Endothelial cell of umbilical vein (primary cell): Measurements from ENCODE around the gene RD3L. TPM values are rescaled to one million over a fixed set of nuclear protein-coding genes. Genes with fewer than 3 reads are reported as not detected.

Experiments
- BruUV-seq: library from RNA; stranded (reverse); fragments of 400-500 nt; replicated peaks from 2 replicates; lab custom pipeline; 2021; lab: Mats Ljungman, UMichigan
- CTCF ChIA-PET: fragments of 300-600, 350-600 bp; sonication (Branson Sonifier 250); formaldehyde crosslinking; loops from one replicate; lab custom pipeline; 2021; ENCODE audit warnings: antibody characterized with exemption, inconsistent platforms; lab: Charles Lee
- POLR2A ChIA-PET: fragments of 300-600, 350-600 bp; sonication (Branson Sonifier 250); formaldehyde crosslinking; loops from one replicate; lab custom pipeline; 2021; ENCODE audit warnings: antibody characterized with exemption, inconsistent platforms; lab: Charles Lee
- DNase-seq: peaks from one replicate; pipeline ENCODE4 v3.0.0-alpha.2; 2011; ENCODE audit warnings: low read depth, low spot score
- FAIRE-seq: peaks from 2 replicates; lab custom pipeline; 2011; peaks lifted over from hg19 to GRCh38; lab: Jason Lieb, UNC
- H2AFZ ChIP-seq: 2 replicates; pipeline ENCODE4 v1.6.0; 2012; ENCODE audit warnings: low read depth, low read length, control low read depth, inconsistent platforms
- H3K27ac ChIP-seq: 2 replicates; pipeline ENCODE4 v1.5.1; 2011; ENCODE audit warnings: low read depth, mild to moderate bottlenecking, control low read depth, low read length, moderate library complexity; ENCODE audit not compliant: insufficient read depth
- H3K27me3 ChIP-seq, 2 experiments: 2 replicates each; pipeline versions ENCODE4 v1.6.0 to v1.6.1; 2011; ENCODE audit warnings: low read length in 2 of 2, mixed read lengths in 1 of 2; ENCODE audit not compliant: control insufficient read depth in 2 of 2, insufficient read depth in 2 of 2
- H3K36me3 ChIP-seq, 2 experiments: 2 replicates in 1 of 2; 3 replicates in 1 of 2; pipeline ENCODE4 v1.5.1; 2011; ENCODE audit warnings: low read length in 2 of 2, mild to moderate bottlenecking in 1 of 2, moderate library complexity in 1 of 2; ENCODE audit not compliant: control insufficient read depth in 2 of 2, insufficient read depth in 2 of 2; ENCODE audit errors: extremely low read depth in 1 of 2
- H3K4me1 ChIP-seq: 3 replicates; pipeline ENCODE4 v1.5.1; 2011; ENCODE audit warnings: mild to moderate bottlenecking, low read length; ENCODE audit not compliant: control insufficient read depth, insufficient read depth; ENCODE audit errors: extremely low read depth
- H3K4me2 ChIP-seq: 2 replicates; pipeline ENCODE4 v1.6.1; 2011; ENCODE audit warnings: low read length, control low read depth, mixed read lengths; ENCODE audit not compliant: insufficient read depth
- H3K4me3 ChIP-seq, 3 experiments: fragments of 200-600 bp in 1 of 3; sonication (generic), shearing (Covaris generic) in 1 of 3; replicated peaks in 1 of 3; 2 replicates each; pipeline ENCODE4 v1.5.1; 2011 to 2016; ENCODE audit warnings: control low read depth in 3 of 3, low read length in 3 of 3, mild to moderate bottlenecking in 2 of 3, inconsistent platforms in 1 of 3, low read depth in 1 of 3, moderate library complexity in 1 of 3; ENCODE audit not compliant: insufficient read depth in 1 of 3
- H3K79me2 ChIP-seq: 2 replicates; pipeline ENCODE4 v1.6.0; 2012; ENCODE audit warnings: low read length, inconsistent platforms; ENCODE audit not compliant: control insufficient read depth, insufficient read depth
- H3K9ac ChIP-seq: replicated peaks from 2 replicates; pipeline ENCODE3; 2011; ENCODE audit warnings: low read length, control low read depth; ENCODE audit not compliant: insufficient read depth; ENCODE audit errors: extremely low read depth
- H3K9me1 ChIP-seq: replicated peaks from 3 replicates; pipeline ENCODE4 v1.6.0; 2011; ENCODE audit warnings: mild to moderate bottlenecking, low read length; ENCODE audit not compliant: control insufficient read depth, insufficient read depth; ENCODE audit errors: extremely low read depth
- H3K9me3 ChIP-seq: replicated peaks from 2 replicates; pipeline ENCODE4 v1.5.1; 2012; ENCODE audit warnings: low read length, inconsistent platforms; ENCODE audit not compliant: control insufficient read depth, insufficient read depth
- H4K20me1 ChIP-seq: replicated peaks from 2 replicates; pipeline ENCODE3; 2011; ENCODE audit warnings: mild to moderate bottlenecking, low read length; ENCODE audit not compliant: control insufficient read depth, insufficient read depth; ENCODE audit errors: extremely low read depth
- EZH2 ChIP-seq: IDR thresholded peaks from 2 replicates; pipeline ENCODE4 v1.6.1; 2012; ENCODE audit warnings: borderline replicate concordance, low read depth, mild to moderate bottlenecking, moderate library complexity, low read length, inconsistent platforms; ENCODE audit not compliant: severe bottlenecking
- FOS ChIP-seq: IDR thresholded peaks from 2 replicates; pipeline ENCODE4 v1.6.1; 2011; ENCODE audit warnings: mild to moderate bottlenecking, low read length, moderate library complexity, borderline replicate concordance; ENCODE audit not compliant: insufficient read depth
- GATA2 ChIP-seq: IDR thresholded peaks from 2 replicates; pipeline ENCODE4 v1.7.0; 2011; ENCODE audit warnings: low read depth, mild to moderate bottlenecking, moderate library complexity, mixed read lengths, low read length; ENCODE audit not compliant: insufficient read length, insufficient read depth
- JUN ChIP-seq: IDR thresholded peaks from 2 replicates; pipeline ENCODE4 v1.6.1; 2011; ENCODE audit warnings: borderline replicate concordance, low read depth; ENCODE audit not compliant: insufficient read length, insufficient read depth
- MYC ChIP-seq: IDR thresholded peaks from one replicate; pipeline ENCODE4 v1.6.1; 2011; ENCODE audit warnings: mild to moderate bottlenecking, low read depth, low read length
- POLR2A ChIP-seq: IDR thresholded peaks from 2 replicates; pipeline ENCODE4 v1.6.1; 2012; ENCODE audit warnings: low read depth, mild to moderate bottlenecking, control low read depth, low read length
- POLR2AphosphoS5 ChIP-seq: IDR thresholded peaks from 2 replicates; pipeline ENCODE4 v1.6.1; 2012; ENCODE audit warnings: low read depth, mild to moderate bottlenecking, control low read depth, low read length, moderate library complexity; ENCODE audit not compliant: insufficient read depth
- dilution Hi-C: fragments of 300-500 bp; cut with MboI; formaldehyde crosslinking; loops from one replicate; pipeline ENCODE4 v1.15.0; 2019; ENCODE audit warnings: low sequenced_read_pairs; ENCODE audit not compliant: extremely low pct_ligation_motif_present
- intact Hi-C: fragments of 100-400 bp; cut with micrococcal nuclease; formaldehyde crosslinking; loops from one replicate; pipeline ENCODE4 v1.10.0; 2022
- polyA plus RNA-seq, 4 experiments: library from polyadenylated mRNA; depleted of rRNA in 3 of 4; stranded (reverse) in 3 of 4; unstranded in 1 of 4; fragments of >200 nt; gene quantifications; 2 replicates each; pipeline versions ENCODE4 v1.2.1 to v1.2.3, GENCODE V29; 2011 to 2012; ENCODE audit warnings: missing spikeins in 1 of 4
- total RNA-seq: library from RNA; stranded (reverse); gene quantifications from 2 replicates; pipeline ENCODE4 v1.2.3, GENCODE V29; 2021
- TF ChIP-seq, protein P1 (sequence below): IDR thresholded peaks from 2 replicates; pipeline ENCODE4 v1.6.1; 2011; ENCODE audit not compliant: insufficient read depth, insufficient read length
- TF ChIP-seq, protein P2 (sequence below), 2 donors: IDR thresholded peaks; 1 replicate in 1 of 2; 2 replicates in 1 of 2; pipeline ENCODE4 v1.5.1; 2011; ENCODE audit warnings: low read length in 2 of 2, mild to moderate bottlenecking in 2 of 2, moderate library complexity in 2 of 2, control low read depth in 1 of 2, inconsistent platforms in 1 of 2, low read depth in 1 of 2; ENCODE audit not compliant: insufficient read depth in 1 of 2; ENCODE audit errors: extremely low read depth in 1 of 2

RD3L gene
- total and polyA plus RNA-seq, 2 donors (not counting 3 experiments of a cell fraction or from before 2014, with no cell fraction given), result not detected

DNA sequence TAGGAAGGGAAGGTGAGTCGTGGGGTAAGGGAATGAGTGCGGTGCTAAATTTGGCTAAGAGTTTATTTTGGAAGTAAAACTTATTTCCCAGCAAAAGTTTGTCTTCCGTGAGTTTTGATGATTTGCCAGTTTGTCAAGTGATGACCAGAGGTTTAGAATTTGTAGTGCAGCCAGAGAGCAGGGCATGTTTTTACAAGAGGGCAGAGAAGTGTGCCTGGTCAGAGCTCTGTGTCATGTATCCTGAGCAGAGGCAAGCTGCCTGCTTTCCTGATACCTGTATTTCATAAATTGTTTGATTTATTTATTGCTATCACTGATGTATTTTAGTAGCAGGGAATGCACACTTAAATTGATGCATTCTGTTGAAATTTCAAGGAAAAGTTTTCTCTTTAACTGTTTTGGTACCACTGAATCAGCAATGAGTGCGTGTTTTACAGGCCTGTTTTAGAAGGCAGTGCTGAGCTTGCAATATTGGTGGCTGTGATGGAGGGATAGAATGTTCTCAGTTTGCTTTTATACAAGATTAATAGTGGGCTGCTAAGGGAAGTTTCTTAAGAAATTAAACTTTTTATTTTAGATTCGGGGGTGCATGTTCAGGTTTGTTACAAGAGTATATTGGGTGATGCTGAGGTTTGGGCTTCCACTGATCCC, 19.7 kb upstream of the RD3L start:
- peaks cover 3% of the 10 kb centered on the region in 2 experiments for H3K27me3 ChIP-seq

More for the DNA sequence above, 19.7 kb upstream of the RD3L start:
- H3K36me3 ChIP-seq, result no peaks in the 10 kb centered on the region
- ChIA-PET POLR2A (no interaction called here), CTCF (interaction anchor here (1.2 kb wide), 1 partner anchor 33 kb away, joined by 3 read pairs; no protein-coding TSS in a partner anchor)
- H3K4me2 ChIP-seq, result no peak overlapping the region
- H2AFZ ChIP-seq, result no peak overlapping the region
- no TSS peak for BruUV-seq
- no peaks in the 10 kb centered on the region for H3K9me3 ChIP-seq
- H3K4me1 ChIP-seq, result no peaks in the 10 kb centered on the region
- dilution Hi-C loops, result no loop called here
- TF ChIP-seq POLR2A, result no peak
- no peak for TF ChIP-seq MYC
- TF ChIP-seq EZH2, result no peak
- TF ChIP-seq JUN, result no peak
- TF ChIP-seq FOS, result no peak
- TF ChIP-seq GATA2, result no peak
- TF ChIP-seq, protein P1, sequence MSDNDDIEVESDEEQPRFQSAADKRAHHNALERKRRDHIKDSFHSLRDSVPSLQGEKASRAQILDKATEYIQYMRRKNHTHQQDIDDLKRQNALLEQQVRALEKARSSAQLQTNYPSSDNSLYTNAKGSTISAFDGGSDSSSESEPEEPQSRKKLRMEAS, result no peak
- TF ChIP-seq POLR2AphosphoS5, result no peak
- TF ChIP-seq, protein P2, sequence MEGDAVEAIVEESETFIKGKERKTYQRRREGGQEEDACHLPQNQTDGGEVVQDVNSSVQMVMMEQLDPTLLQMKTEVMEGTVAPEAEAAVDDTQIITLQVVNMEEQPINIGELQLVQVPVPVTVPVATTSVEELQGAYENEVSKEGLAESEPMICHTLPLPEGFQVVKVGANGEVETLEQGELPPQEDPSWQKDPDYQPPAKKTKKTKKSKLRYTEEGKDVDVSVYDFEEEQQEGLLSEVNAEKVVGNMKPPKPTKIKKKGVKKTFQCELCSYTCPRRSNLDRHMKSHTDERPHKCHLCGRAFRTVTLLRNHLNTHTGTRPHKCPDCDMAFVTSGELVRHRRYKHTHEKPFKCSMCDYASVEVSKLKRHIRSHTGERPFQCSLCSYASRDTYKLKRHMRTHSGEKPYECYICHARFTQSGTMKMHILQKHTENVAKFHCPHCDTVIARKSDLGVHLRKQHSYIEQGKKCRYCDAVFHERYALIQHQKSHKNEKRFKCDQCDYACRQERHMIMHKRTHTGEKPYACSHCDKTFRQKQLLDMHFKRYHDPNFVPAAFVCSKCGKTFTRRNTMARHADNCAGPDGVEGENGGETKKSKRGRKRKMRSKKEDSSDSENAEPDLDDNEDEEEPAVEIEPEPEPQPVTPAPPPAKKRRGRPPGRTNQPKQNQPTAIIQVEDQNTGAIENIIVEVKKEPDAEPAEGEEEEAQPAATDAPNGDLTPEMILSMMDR (IDR thresholded peaks at IDR 0.05; ENCODE audit: extremely low read depth in 1 of 2, insufficient read depth in 1 of 2, low read depth in 1 of 2, low read length in 2 of 2), result no peak
- H3K27ac ChIP-seq, result no peak overlapping the region
- intact Hi-C loops, result no loop called here
- no peak overlapping the region for H3K4me3 ChIP-seq
- no peak for DNase-seq
- H3K9me1 ChIP-seq, result no peaks in the 10 kb centered on the region
- no peaks in the 10 kb centered on the region for H3K79me2 ChIP-seq
- no peak overlapping the region for H3K9ac ChIP-seq
- FAIRE-seq, result no peak
- no peaks in the 10 kb centered on the region for H4K20me1 ChIP-seq
